CD4-positive, alpha-beta T cell (primary cell): ENCODE results near the gene FLRT1. TPM values are rescaled to one million over a fixed set of nuclear protein-coding genes. Genes with fewer than 3 reads are reported as not detected.

Experiments used
- ATAC-seq: fragments of 200-7000 bp; cut with Tn5 transposase; one replicate; pipeline ENCODE4 v1.10.0; 2022; ENCODE audit warnings: mild to moderate bottlenecking; ENCODE audit not compliant: poor library complexity
- CTCF ChIA-PET: fragments of 350-600 bp; sonication (Branson Sonifier 250); formaldehyde crosslinking; loops from one replicate; lab custom pipeline; 2021; ENCODE audit warnings: antibody characterized with exemption, inconsistent platforms; lab: Charles Lee
- POLR2A ChIA-PET: fragments of 350-600 bp; sonication (Branson Sonifier 250); formaldehyde crosslinking; loops from one replicate; lab custom pipeline; 2021; ENCODE audit warnings: antibody characterized with exemption, inconsistent platforms; lab: Charles Lee
- DNase-seq, 14 experiments: peaks; one replicate each; pipeline ENCODE4 v3.0.0-alpha.2; 2013 to 2020; ENCODE audit warnings: mixed read lengths in 2 of 14
- H3K27ac ChIP-seq, 2 donors: one replicate each; pipeline versions ENCODE4 v1.5.1 to v1.7.0; 2013; ENCODE audit warnings: low read length in 2 of 2, low read depth in 1 of 2, mild to moderate bottlenecking in 1 of 2
- H3K27me3 ChIP-seq, 2 experiments: 1 replicate in 1 of 2; 2 replicates in 1 of 2; pipeline versions ENCODE4 v1.6.1 to v1.7.0; 2013; ENCODE audit warnings: low read length in 2 of 2, control low read depth in 1 of 2, mild to moderate bottlenecking in 1 of 2, moderate library complexity in 1 of 2; ENCODE audit not compliant: insufficient read depth in 2 of 2, control insufficient read depth in 1 of 2
- H3K36me3 ChIP-seq: one replicate; pipeline ENCODE4 v1.6.1; 2013; ENCODE audit warnings: low read length, control low read depth; ENCODE audit not compliant: insufficient read depth
- H3K4me1 ChIP-seq: one replicate; pipeline ENCODE4 v1.6.1; 2013; ENCODE audit warnings: low read length, control low read depth; ENCODE audit not compliant: insufficient read depth
- H3K4me3 ChIP-seq: one replicate; pipeline ENCODE4 v1.5.1; 2013; ENCODE audit warnings: mild to moderate bottlenecking, low read length, moderate library complexity
- H3K9me3 ChIP-seq, 2 experiments: 1 replicate in 1 of 2; 2 replicates in 1 of 2; pipeline versions ENCODE4 v1.6.1 to v1.7.0; 2013; ENCODE audit warnings: low read length in 2 of 2, mild to moderate bottlenecking in 2 of 2, control low read depth in 1 of 2, moderate library complexity in 1 of 2; ENCODE audit not compliant: control insufficient read depth in 1 of 2, insufficient read depth in 1 of 2
- H3K27ac Mint-ChIP-seq: one replicate; pipeline ENCODE4 v1.8.0; 2020; ENCODE audit warnings: mixed read lengths
- H3K27me3 Mint-ChIP-seq: one replicate; pipeline ENCODE4 v1.8.0; 2021; ENCODE audit warnings: mixed read lengths
- H3K36me3 Mint-ChIP-seq: one replicate; pipeline ENCODE4 v1.8.0; 2021; ENCODE audit warnings: low read depth, mixed read lengths
- H3K4me1 Mint-ChIP-seq: one replicate; pipeline ENCODE4 v1.8.0; 2021; ENCODE audit warnings: low read depth, mixed read lengths
- H3K4me3 Mint-ChIP-seq: one replicate; pipeline ENCODE4 v1.8.0; 2020; ENCODE audit warnings: mild to moderate bottlenecking, mixed read lengths
- H3K9me3 Mint-ChIP-seq: one replicate; pipeline ENCODE4 v1.8.0; 2020; ENCODE audit warnings: mixed read lengths
- intact Hi-C, 2 experiments: fragments of 100-400 bp; cut with DNase I in 1 of 2; cut with micrococcal nuclease in 1 of 2; formaldehyde crosslinking; loops; one replicate each; pipeline versions ENCODE4 v1.15.1 to v1.9.0; 2023 to 2025; cut with DNase I, micrococcal nuclease
- total RNA-seq, 174 experiments: library from RNA in 2 of 174; stranded (reverse) in 2 of 174; gene quantifications; one replicate each; pipeline ENCODE4 v1.2.3 and lab custom pipeline; 2021 to 2026
- TF ChIP-seq, protein P1 (sequence below): fragments of 200-600 bp; IDR thresholded peaks from one replicate; pipeline ENCODE4 v1.8.0; 2022; ENCODE audit warnings: antibody characterized with exemption, mild to moderate bottlenecking

Gene FLRT1
- total RNA-seq, 2 experiments from 2014 or later = not detected

DNA sequence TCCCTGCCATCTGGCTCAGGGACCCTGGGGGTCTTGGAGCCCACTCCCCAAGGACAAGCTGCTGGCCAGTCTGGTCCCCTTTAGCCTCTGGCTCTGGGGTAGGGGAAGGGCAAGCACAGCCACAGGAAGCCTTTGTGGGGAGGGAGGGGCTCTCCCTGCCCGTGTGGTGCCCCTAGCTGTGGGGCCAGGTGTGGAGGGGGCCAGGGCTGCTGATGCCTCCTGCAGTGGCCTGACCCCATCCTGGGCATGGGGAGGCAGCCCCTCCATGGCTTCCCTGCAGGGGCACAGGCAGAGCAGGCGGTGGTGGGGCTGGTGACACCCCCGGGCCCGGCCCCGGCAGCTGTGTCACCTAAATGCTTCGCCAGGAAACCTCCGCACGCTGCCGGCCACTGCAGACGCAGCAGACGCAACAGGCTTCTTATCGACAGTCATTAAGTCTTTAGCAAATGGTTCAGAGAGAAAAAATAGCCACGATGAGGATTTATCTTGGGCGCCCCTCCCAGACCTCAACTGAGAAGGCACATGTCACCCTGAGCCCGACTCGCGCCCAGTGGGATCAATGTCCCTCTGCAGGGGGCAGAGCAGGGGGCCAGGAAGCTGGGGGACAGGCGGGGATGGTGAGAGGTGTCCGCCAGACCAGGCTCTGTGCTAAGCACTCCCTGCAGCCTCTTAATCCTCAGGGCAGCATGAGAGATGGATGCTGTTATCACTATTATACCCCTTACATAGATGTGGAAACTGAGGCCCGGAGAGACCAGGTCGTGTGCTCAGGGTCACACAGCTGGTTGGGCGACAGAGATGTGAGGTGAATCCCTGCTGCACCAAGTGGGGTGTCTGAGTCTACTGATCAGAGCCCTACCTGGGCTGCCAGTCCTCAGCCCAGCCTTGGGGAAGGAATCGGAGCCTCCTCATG is 33.9 kb downstream of the FLRT1 start:
- Histone ChIP-seq H3K27me3 (no peaks in the 10 kb centered on the region), H3K27ac (no peak overlapping the region), H3K4me3 (no peak overlapping the region), H3K36me3 (no peaks in the 10 kb centered on the region), H3K4me1 (peaks cover 14% of the 10 kb centered on the region), H3K9me3 (no peaks in the 10 kb centered on the region)
- H3K27me3 Mint-ChIP-seq = peaks cover 3% of the 10 kb centered on the region
- H3K27ac Mint-ChIP-seq = no peak overlapping the region
- DNase-seq (no peak), ATAC-seq (no peak)
- POLR2A ChIA-PET = no interaction called here
- TF ChIP-seq, protein P1, sequence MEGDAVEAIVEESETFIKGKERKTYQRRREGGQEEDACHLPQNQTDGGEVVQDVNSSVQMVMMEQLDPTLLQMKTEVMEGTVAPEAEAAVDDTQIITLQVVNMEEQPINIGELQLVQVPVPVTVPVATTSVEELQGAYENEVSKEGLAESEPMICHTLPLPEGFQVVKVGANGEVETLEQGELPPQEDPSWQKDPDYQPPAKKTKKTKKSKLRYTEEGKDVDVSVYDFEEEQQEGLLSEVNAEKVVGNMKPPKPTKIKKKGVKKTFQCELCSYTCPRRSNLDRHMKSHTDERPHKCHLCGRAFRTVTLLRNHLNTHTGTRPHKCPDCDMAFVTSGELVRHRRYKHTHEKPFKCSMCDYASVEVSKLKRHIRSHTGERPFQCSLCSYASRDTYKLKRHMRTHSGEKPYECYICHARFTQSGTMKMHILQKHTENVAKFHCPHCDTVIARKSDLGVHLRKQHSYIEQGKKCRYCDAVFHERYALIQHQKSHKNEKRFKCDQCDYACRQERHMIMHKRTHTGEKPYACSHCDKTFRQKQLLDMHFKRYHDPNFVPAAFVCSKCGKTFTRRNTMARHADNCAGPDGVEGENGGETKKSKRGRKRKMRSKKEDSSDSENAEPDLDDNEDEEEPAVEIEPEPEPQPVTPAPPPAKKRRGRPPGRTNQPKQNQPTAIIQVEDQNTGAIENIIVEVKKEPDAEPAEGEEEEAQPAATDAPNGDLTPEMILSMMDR = no peak
- H3K4me3 Mint-ChIP-seq = no peak overlapping the region
- intact Hi-C loops = no loop called here
- H3K36me3 Mint-ChIP-seq = no peaks in the 10 kb centered on the region
- no peaks in the 10 kb centered on the region for H3K9me3 Mint-ChIP-seq
- peaks cover 6% of the 10 kb centered on the region for H3K4me1 Mint-ChIP-seq
- CTCF ChIA-PET = no interaction called here

DNA sequence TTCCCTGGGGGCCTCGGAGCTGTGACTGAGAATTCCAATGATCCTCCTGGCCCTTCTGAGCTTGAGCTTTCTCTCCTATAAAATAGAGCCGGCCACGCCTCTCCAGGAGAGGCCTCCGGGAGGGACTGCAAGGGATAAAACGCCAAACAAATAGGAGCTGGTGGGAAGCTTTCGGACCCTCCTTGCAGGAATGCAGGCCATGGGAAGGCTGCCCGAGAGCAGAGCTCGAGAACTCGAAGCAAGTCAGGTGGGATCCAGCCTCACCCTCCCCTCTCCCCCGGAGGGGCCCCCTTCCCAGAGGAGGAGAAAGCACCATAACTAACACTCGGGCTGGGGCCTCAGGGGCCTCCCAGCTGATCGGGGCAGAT is 34.6 kb downstream of the FLRT1 start:
- peaks cover 6% of the 10 kb centered on the region for H3K4me1 Mint-ChIP-seq
- DNase-seq (no peak), ATAC-seq (no peak)
- no peaks in the 10 kb centered on the region for H3K9me3 Mint-ChIP-seq
- Histone ChIP-seq H3K4me3 (no peak overlapping the region), H3K9me3 (no peaks in the 10 kb centered on the region), H3K27me3 (no peaks in the 10 kb centered on the region), H3K4me1 (peaks cover 17% of the 10 kb centered on the region), H3K36me3 (no peaks in the 10 kb centered on the region), H3K27ac (no peak overlapping the region)
- POLR2A ChIA-PET = no interaction called here
- CTCF ChIA-PET = no interaction called here
- H3K27ac Mint-ChIP-seq = no peak overlapping the region
- H3K36me3 Mint-ChIP-seq = no peaks in the 10 kb centered on the region
- no peaks in the 10 kb centered on the region for H3K27me3 Mint-ChIP-seq
- intact Hi-C loops = no loop called here
- TF ChIP-seq, protein P1 = no peak
- no peak overlapping the region for H3K4me3 Mint-ChIP-seq

DNA sequence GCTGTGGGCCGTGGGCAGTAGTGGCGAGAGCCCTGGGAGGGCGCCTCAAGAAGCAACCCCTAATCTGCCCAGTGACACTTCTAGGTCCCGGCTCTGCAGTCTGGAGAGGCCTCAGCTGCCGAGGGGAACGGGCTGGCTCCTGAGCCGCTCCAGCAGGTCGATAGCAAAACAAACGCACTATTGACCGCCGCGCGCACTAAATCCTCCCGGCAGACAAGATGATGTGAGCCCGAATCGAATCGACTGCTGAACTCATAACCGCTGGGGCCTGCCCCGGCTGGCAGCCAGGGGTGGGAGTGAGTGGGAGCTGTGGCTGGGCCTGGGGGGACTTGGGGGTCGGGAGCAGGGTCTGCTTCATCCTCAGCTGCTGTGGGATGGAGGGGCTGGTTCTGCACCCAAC is 36.1 kb downstream of the FLRT1 start:
- TF ChIP-seq, protein P1 = no peak
- DNase-seq (no peak), ATAC-seq (no peak)
- ChIA-PET CTCF (no interaction called here), POLR2A (no interaction called here)
- peaks cover 6% of the 10 kb centered on the region for H3K4me1 Mint-ChIP-seq
- H3K9me3 ChIP-seq = no peaks in the 10 kb centered on the region
- no peaks in the 10 kb centered on the region for H3K9me3 Mint-ChIP-seq
- no peak overlapping the region for H3K27ac Mint-ChIP-seq
- peaks cover 17% of the 10 kb centered on the region for H3K4me1 ChIP-seq
- H3K36me3 Mint-ChIP-seq = no peaks in the 10 kb centered on the region
- no peaks in the 10 kb centered on the region for H3K27me3 ChIP-seq
- no peak overlapping the region for H3K27ac ChIP-seq
- no peaks in the 10 kb centered on the region for H3K36me3 ChIP-seq
- intact Hi-C loops = no loop called here
- no peak overlapping the region for H3K4me3 Mint-ChIP-seq
- H3K27me3 Mint-ChIP-seq = no peaks in the 10 kb centered on the region
- no peak overlapping the region for H3K4me3 ChIP-seq
